ENCODE results near the gene FBXL16. TPM values are rescaled to one million over a fixed set of nuclear protein-coding genes. Genes with fewer than 3 reads are reported as not detected.

Gene FBXL16
- total and polyA plus RNA-seq, 9 of the 15 experiments (the other 6 are each of a cell fraction or from before 2014, with no cell fraction given): 0.21 to 8.2 (median 1.7) TPM

GRCh38 chr16:728890-729744, 23.5 kb upstream of the FBXL16 start (continued):
- no peak for TF ChIP-seq ZNF780A (CRISPR knock-in tag; IDR thresholded peaks at IDR 0.05)
- peak; percentile 30 for TF ChIP-seq PCBP1 (IDR thresholded peaks at IDR 0.05; ENCODE audit: low read depth, low read length, poor library complexity, severe bottlenecking)
- TF ChIP-seq FUS (optimal IDR thresholded peaks at IDR 0.05; ENCODE audit: low read depth, low read length): peak; percentile 23
- TF ChIP-seq EGR1 (conservative IDR thresholded peaks at IDR 0.05): peak; percentile 43; the same call in 1 of the 2 replicates
- no peak for TF ChIP-seq RAD21 (CRISPR knock-in tag; conservative IDR thresholded peaks at IDR 0.05 in 1 of 2, IDR thresholded peaks at IDR 0.05 in 1 of 2)
- peak; percentile 67; the same call in 1 of the 2 replicates for TF ChIP-seq SAFB (IDR thresholded peaks at IDR 0.05; ENCODE audit: borderline replicate concordance, low read depth, low read length)
- peak; percentile 98 for TF ChIP-seq ZBTB33 (CRISPR knock-in tag; IDR thresholded peaks at IDR 0.05)

Measured in K562 (cell line).